Adrenal gland (tissue), 5 donors: ENCODE data around the gene TMEM109.

ENCODE experiments used
- CTCF ChIP-seq, 6 experiments: fragments of 450-650 bp in 4 of 6; fragments of 200-600 bp in 2 of 6; sonication (generic) in 1 of 6; IDR thresholded peaks; 1 replicate in 5 of 6; 2 replicates in 1 of 6; pipeline versions ENCODE4 v1.5.1 to v1.8.0; 2016 to 2021; ENCODE audit warnings: antibody characterized with exemption in 6 of 6, mild to moderate bottlenecking in 2 of 6, moderate library complexity in 1 of 6
- POLR2A ChIP-seq, 2 donors: fragments of 450-650 bp; IDR thresholded peaks; one replicate each; pipeline ENCODE4 v1.6.1; 2017; ENCODE audit warnings: antibody characterized with exemption in 2 of 2, mild to moderate bottlenecking in 2 of 2, moderate library complexity in 1 of 2
- donor health status: DM: no; HTN: no; CAD: no.

GRCh38 chr11:60936467-60937143 is 22.6 kb downstream of the TMEM109 start:
- no peak for TF ChIP-seq CTCF (IDR thresholded peaks at IDR 0.05)
- TF ChIP-seq POLR2A (IDR thresholded peaks at IDR 0.05): no peak
